HS-27A (cell line): Measurements from ENCODE around the gene ADGRD2.

ENCODE experiments used
- DNase-seq: peaks from one replicate; pipeline ENCODE4 v3.0.0-alpha.2; 2012; ENCODE audit warnings: low read depth, missing footprints

Gene ADGRD2

GRCh38 chr9:124478354-124478753, 28.1 kb downstream of the ADGRD2 start:
- no peak for DNase-seq

GRCh38 chr9:124479371-124479770, 29.1 kb downstream of the ADGRD2 start:
- no peak for DNase-seq

DNA sequence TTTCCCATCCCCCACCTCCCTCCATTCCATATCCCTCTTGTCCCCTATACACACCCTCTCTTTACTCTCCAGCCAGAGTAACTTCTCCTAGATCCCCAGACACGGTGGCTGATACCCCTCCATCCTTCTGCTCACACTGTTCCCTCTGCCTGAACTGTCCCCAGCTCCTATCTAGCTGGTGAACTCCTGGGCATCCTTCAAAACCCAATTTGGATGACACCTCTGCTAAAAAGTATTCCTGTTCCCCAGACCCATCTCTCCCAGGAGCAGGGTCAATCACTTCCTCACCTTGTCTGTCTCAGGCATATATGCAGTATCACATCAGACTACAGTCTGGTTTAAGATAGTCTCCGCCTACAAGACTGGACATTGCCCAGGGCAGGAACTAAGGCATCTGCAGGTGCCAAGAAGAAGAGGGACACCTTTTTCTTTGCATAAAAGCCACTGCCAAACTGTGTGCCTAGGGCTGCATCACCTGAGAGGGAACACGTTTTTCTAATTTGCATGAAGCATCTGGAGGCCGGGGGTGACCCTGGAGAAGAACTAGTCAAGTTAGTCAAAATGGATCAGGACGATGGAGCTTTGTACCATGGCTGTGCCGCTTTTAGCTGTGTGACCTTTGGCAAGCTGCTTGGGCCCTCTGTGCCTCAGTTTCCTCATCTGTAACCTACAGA, 29.8 kb downstream of the ADGRD2 start:
- no peak for DNase-seq

GRCh38 chr9:124480621-124480981, 30.4 kb downstream of the ADGRD2 start:
- no peak for DNase-seq

GRCh38 chr9:124481115-124481514, 30.9 kb downstream of the ADGRD2 start:
- DNase-seq, result no peak

DNA sequence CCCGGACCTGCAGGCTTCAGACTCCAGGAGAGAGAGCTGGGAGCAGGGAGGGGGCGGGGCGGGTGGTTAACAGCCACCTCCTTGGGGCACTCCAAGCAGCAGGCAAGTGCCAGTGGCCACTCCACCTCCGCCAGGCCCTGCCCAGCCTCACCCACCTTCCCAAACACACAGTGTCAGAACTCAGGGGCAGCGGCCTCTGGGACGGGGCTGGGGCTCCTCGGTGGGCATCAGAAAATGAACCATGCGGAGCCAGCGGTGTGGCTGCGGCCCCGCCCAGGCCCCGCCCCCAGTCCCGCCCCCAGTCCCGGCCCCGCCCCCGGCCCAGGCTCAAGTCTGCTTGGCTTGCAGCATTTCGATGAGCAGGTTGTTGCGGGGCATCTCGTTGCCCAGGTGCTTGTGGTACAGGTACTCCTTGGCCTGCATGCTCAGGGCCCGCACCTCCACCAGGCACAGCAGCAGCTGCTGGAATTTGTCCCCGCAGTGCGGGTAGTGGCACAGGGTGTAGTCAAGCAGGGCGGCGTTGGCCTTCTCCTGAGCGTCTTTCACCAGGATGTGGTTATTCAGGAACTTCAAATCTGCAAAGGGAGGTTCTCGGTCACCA, 32.3 kb downstream of the ADGRD2 start:
- no peak for DNase-seq

DNA sequence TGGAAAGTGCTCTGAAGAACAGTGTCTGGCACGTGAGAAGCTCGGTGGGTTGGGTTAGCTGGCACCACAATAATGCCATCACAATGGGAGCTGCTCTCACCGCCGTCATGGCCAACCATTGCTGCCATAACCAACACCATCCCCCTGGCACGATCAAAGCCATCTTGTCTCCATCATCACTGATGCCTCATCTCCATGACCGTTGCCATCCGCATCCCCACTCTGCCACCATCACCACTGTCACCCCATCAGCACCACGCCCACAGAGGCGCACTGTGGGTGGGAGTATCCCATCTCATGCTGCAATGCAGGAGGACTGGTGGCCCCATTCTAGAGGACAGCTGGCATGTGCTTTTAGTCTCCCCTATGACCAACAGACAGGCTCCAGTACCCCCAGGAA, 33.2 kb downstream of the ADGRD2 start:
- DNase-seq, result no peak

GRCh38 chr9:124485201-124485600, 35.0 kb downstream of the ADGRD2 start:
- no peak for DNase-seq

- no peak for DNase-seq
Measured at GRCh38 chr9:124485936-124486335, 35.7 kb downstream of the ADGRD2 start.

- no peak for DNase-seq
Measured at GRCh38 chr9:124486778-124487259, 36.6 kb downstream of the ADGRD2 start.

GRCh38 chr9:124487260-124488182, 37.3 kb downstream of the ADGRD2 start:
- DNase-seq, result no peak

DNA sequence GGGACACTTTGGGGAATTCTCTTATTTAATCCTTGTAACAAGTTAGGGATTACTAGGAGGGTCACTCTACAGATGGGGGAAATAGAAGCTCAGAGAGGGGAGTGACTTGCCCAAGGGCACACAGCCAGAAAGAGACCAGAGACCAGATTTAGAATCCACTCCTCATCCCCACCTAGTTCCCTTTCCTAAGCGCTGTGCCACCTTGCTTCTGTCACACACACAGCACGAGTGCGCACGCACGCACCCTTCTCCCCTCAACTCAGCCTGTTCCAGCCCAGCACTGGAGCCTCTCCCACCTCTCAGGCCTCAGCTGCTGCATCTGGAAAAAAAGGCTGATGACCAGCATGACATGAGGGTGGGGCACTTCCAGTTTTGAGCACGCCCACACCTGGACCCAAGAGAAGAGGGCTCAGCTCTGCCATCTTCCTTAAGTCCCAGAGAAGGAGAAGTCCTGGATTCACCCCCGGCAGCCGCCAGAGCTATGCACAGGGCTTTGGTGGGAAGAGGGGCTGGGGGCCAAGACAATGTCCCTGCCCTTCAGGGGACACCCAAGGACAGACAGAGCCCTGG, 38.5 kb downstream of the ADGRD2 start:
- no peak for DNase-seq

DNA sequence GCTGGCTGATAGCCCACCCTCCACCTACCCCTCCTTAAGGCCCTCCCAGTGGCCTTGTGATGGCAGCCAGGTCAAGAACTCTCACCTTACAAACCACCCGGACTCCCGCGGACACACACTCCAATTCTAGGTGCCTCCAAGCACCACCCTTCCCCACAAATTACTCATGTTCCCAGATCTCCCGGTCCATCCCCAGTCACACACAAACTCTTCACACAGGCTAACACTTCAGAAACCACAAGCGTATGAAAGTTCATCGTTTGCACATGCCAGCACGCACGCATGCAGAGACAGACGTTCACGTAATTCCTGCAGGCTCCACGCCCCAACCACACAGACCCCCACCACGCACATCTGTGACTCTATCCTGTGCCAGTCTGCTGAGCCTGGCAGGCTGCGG, 39.0 kb downstream of the ADGRD2 start:
- DNase-seq, result no peak

GRCh38 chr9:124490004-124490403, 39.8 kb downstream of the ADGRD2 start:
- no peak for DNase-seq

- no peak for DNase-seq
Measured at GRCh38 chr9:124491049-124491975, 41.1 kb downstream of the ADGRD2 start.

- no peak for DNase-seq
Measured at GRCh38 chr9:124492818-124493217, 42.6 kb downstream of the ADGRD2 start.

GRCh38 chr9:124493218-124493617, 43.0 kb downstream of the ADGRD2 start:
- no peak for DNase-seq

DNA sequence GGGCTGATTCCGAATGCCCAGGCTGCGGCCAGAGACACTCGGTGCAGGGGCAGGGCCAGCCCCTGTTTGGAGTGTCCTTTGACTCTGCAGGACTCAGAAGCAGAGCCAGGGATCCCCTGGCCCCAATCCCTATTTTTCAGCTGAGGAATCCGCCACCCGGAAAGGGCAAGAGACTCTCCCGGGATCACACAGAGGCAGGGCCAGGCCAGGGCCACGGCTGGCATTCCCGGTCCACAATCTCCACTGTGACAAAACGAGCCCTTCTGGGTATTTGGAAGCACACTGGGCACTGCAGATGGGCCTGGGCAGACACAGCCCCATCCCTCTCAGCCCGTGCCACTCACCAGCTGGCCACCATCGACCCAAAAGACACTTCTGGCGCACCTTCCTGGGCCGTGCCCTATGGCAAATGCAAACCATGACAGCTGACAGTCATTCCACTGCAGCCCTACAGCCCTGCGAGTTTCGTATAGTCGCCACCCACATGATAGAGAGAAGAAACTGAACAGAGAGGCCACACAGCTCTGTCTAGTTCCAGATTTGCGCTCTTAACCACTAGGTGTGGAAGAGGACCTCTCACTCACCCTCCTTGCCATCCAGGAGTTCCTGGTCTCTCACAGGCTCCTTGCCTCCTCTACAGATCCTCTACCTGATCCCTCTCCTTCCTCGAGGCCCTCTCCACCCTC, 43.7 kb downstream of the ADGRD2 start:
- no peak for DNase-seq

GRCh38 chr9:124495126-124496074, 45.1 kb downstream of the ADGRD2 start:
- no peak for DNase-seq

DNA sequence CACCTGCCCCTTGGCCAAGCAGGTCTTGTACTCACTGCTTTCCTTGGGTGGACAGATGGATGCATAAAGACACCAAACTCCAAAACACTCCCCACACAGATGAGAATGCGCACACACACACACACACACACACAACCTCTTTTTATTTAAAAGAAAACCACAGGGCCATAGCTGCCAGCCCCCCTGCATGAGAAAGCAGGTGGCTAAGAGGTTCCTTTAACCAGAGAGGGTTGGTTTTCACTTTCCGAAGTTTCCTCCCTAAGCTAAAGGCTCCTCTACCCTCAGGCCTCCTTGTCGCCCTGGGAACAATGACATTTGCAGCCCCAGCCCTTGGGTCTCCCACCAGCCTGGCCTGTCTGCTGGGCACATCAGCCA, 45.8 kb downstream of the ADGRD2 start:
- no peak for DNase-seq
